ENCODE data around the gene OGFOD2.

The OGFOD2 gene

GRCh38 chr12:123029550-123029949 is 54.5 kb downstream of the OGFOD2 start:
- in situ Hi-C loops (cut with MboI; ENCODE audit: low sequenced_read_pairs), result no loop called here

Data from HL-60/S4 (cell line).